NCI-H187 (cell line): Measurements from ENCODE around the gene DUSP10.

Source experiments
- DNase-seq, 2 experiments: peaks; one replicate each; lab custom pipeline; 2025; lab: John Stamatoyannopoulos, UW

Gene DUSP10

GRCh38 chr1:221762121-221762520 is 20.2 kb upstream of the DUSP10 start:
- no peak for DNase-seq

GRCh38 chr1:221761354-221762002 is 19.6 kb upstream of the DUSP10 start:
- no peak for DNase-seq

DNA sequence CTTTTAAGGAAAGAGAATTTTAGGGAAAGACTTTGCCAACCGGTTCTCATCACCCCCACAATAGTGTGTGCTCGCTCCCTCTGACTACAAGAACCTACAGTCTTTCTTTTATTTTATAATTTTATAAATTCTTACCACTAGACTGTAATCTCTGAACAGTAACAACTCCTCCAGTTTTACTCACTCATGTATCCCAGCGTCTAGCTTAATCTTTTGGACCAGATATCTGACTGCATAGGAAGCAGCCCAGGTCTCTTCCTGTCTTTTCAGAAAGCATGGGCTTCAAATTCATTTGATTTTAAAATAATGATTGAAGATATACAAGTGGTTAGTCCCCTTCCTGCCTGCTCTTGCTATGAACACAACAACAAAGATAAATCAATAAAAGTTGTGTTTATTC is 19.0 kb upstream of the DUSP10 start:
- DNase-seq = no peak

DNA sequence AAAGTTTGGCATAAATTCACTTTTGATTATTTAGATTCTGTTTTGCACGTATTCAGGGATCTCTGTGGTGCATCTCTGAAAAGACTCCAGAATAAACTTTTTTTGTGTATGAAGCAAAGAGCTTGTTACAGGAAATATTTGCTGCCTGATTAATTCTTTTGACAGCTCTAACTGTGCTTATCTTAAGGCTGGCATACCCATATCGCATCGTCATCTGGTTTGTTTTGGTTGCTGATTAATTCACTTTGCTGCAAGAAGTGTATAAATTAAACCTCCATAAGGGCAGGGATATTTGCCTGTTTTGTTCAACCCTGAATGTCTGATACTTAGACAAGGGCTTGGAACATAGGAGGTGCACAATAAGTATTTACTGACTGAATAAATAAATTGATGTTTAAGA is 17.5 kb upstream of the DUSP10 start:
- DNase-seq = no peak

DNA sequence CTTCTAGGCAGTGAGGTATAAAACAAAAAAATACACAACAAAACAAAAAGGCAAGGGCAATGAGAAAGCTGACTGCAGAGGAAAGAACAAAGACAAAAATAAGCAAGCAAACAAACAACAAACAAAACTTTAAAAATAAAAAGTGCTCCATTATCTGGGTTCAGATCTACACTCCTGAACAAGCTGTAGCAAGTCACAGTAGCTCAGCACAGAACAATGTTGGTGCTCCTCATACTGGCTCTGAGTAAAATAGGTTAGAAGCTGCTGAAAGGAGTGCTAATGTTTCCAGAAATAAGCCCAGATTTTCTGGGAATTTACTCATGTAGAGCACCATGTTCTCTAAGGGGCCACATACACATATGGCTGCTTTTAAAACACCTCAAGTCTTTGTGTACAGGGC is 16.6 kb upstream of the DUSP10 start:
- DNase-seq = no peak

DNA sequence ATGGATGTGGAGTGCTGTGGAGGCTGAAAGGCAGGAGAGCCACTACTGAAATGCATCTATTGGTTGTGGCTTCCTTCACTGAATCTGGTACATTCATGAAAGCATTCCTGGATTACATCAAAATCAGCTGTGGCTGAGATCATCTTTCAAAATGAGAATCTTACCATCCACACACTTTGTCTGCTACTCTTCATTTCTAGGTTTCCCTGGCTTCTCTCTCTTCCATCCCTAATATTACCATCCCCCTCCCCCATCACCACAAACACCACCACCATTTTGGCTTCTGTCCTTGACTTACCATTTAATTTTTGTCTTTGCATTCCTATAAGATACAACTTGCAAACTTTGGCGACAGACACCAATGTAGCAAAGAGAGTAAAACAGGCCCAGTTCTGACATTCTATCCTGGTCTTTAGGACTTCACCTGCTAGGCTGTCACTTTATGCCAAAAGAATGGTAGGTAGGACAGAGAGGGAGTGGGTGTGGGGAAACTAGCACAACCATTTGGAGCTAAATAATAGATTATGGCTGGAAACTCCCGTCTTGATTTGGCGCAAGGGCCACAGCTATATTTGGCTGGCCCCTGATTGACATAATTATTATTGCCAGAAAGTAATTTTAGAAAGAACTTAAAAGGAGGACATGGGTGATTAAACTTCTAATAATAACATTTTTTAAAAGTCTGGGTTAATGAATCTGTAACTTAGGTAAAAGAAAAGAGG is 15.1 kb upstream of the DUSP10 start:
- no peak for DNase-seq

- DNase-seq = no peak
These were observed 11.9 kb upstream of the DUSP10 start for GRCh38 chr1:221753828-221754188.

GRCh38 chr1:221751226-221751887 is 9.5 kb upstream of the DUSP10 start:
- no peak for DNase-seq

DNA sequence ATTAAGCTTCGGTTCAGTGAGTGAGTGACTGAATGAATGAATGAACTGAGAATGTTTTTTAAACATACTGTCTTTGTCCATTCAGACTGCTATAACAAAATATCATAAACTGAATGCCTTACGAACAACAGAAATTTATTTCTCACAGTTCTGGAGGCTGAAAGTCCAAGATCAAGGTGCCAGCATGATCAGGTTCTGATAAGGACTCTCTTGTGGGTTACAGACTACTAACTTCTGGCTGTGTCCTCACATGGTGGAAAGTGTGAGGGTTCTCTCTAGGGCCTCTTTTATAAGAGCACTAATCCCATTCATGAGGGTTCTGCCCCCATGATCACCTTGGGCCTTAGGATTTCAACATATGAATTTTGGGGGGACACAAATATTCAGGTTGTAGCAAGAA is 7.1 kb upstream of the DUSP10 start:
- no peak for DNase-seq

GRCh38 chr1:221747839-221748238 is 6.0 kb upstream of the DUSP10 start:
- no peak for DNase-seq

DNA sequence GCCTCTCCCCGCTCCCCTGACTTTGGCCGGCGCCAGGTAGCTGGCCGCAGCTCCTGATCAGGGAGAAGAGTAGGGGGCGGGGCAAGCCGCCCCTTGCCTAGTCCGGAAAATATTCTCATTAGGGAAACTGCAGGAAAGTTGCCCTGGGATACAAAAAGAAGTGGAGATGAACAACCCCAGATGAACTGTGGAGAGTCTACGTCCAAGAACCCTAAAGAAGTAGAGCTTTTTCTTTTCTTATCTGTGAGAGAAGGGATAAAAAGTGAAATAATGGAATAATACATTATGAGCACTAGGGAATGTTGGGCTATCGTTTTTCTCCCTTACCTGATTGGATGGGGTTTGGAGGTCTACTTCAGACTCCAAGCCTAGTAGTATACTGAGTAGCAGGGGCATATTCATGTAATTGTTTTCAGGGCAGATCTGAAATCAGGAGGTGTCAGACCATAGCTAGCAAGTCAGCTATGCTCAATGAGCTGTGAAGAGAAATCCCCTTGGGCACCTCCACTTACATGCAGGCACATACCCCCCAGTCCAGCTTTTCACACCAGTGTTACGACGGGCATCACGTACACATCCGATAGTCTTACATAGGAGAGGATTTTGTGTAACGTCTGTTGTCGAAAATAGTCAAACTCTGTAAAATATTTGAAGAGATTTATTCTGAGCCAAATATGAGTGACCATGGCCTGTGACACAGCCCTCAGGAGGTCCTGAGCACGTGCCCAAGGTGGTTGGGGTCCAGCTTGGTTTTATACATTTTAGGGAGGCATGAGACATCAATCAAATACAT is 1.7 kb upstream of the DUSP10 start:
- peak in 1 of 2 experiments; percentile 8 for DNase-seq

DNA sequence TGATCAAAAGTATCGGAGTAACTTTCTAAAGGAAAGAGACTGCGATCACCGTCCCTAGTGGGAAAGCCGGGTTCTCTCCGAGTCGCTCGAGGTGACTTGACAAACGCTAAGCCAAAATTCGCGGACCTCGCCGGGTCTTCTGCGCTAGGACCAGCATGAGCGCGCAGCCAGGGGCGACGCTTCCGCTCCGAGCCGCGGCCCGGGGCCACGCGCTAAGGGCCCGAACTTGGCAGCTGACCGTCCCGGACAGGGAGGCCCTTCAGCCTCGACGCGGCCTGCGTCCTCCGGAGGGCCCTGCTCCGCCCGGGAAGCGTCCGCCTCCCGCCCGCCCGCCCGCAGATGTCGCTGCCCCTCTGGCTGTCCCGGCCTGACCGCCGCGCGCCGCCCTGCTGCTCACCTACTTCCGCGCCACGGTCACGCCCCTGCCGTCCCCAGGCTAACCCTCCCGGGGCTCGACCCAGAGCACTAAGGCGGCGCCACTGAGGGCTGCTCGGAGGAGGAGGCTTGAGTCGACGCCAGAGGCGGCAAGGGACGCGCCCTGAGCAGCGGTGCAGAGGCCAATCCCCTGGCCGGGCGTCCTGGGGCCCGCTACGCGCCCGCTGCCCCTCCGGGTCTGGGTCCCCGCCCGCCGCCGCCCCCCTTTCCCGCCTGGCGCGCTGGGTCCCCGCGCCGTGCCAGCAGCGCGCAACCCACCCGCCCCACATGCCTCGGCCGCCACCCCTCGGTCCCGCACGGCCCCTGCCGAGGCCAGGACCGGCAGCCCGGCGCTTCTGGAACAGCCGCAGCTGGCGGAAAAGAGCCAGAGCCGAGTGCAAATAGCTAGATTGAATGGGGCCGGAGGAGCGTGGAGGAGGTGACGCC is 896 bp upstream of the DUSP10 start:
- DNase-seq = no peak

DNA sequence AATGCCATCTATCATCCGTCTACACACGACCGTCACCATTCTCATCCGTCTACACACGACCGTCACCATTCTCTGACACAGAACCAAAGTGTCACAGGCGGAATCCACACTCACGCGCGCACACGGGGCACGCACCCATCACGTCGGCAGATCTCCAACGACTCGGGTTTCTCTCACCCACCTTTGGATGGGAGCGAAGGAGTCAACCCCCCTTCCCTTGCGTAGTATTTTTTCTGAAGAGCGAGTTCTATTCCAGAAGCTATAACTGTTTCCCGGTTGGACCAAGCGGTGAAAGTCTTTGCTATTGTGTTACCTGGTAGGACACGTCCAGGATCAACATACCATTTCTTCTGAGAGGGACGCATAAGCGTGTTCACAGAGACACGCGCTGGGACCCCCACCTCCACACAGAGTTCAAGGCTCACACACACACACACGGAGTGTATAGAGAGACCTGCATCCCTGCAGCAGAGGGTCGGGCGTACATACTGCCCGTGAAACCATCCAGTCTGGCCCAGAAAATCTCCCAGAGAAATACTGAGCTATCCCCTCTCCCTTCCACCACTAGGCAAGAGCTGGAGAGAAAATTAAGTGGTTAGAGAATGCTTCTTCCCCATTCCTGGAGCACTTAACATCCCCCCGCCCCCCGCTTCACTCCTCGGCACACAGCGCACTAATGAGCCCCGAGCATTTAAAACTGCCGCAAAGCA is 741 bp downstream of the DUSP10 start:
- DNase-seq = no peak

GRCh38 chr1:221740369-221740992 is 1.4 kb downstream of the DUSP10 start:
- no peak for DNase-seq

DNA sequence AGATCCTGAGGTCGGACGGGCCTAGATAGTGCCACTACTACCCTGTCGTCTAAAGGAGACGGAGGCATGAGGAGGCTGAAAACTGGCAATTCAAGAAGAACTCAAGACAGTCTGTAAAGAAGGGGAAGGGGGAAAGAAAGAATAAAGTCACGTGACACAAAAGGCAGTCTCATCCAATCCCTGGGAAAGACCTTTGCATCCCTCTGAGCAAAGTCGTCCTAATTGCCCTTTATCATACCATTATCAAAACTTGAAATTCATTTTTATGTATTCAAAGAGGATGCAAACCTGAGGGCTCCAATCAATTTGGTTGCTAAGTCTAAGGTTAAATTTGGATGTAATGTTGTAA is 2.2 kb downstream of the DUSP10 start:
- DNase-seq = no peak

DNA sequence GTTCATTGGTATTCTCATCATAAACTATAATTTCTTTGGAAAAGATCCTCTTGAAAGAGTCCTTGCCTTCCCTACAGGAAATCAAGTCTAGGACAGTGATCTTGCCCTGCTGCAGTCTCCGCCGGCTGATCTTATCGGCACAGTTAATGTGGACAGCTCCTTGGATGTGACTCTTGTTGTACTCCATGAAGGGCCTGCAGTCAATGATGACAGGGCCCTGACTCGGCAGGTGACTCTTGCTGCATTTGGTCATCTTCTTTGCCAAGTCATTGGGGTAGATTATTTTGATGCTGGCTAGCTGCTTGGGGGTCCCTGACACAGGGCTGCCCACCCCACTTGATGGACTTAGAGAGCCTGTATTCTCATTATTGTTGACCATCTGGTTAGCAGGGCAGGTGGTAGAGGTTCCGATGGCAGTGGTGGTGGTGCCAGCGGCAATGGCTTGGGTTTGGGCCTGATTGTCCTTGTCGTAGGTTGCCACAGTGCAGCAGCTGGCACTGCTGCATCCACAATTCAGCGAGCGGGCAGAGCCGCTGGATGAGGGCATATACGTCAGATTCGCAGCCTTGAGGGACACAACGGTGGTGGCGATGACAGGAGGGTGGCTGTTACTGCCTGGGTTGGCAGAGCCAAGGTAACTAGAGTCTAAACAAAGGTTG is 2.7 kb downstream of the DUSP10 start:
- no peak for DNase-seq

GRCh38 chr1:221736714-221737113 is 5.2 kb downstream of the DUSP10 start:
- no peak for DNase-seq

- no peak for DNase-seq
These were observed 5.9 kb downstream of the DUSP10 start for GRCh38 chr1:221735999-221736398.

DNA sequence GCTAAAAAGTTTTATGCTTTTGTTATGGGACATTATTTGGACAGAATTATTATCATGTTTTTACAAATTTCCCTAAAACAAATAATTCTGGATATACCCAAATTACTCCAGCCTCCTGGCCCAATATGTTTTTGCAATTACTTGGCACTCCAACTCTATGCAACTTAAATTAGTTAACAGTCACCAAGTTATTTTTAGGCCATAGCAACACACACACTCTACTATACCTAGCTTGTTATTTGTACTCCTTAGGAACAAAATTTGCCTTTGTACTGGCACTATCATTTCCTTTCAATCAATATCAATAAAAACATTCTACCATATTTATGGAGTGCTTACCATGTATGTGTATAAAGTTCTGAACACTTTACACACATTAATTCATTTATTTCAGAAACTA is 7.7 kb downstream of the DUSP10 start:
- no peak for DNase-seq

DNA sequence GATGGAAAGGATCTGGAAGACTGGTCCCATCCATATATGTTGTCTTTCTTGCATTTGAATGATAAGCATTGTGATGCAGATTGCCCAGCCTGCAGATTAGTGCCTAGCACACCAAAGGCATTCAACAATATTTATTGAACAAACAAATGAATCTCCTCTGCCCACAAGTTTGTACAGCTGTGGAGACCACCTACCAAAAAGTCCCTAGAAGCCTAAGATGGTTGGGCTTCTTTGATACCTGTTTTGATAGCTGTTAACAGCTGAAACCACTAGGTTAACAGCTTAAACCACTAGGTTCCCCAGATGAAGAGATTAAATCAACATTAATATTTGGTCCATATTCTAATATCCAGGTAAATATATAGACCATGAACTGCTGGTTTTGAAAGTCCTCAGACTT is 9.8 kb downstream of the DUSP10 start:
- DNase-seq = no peak
